T-cell (primary cell): ENCODE data around the gene SCN4A. TPM values are rescaled to one million over a fixed set of nuclear protein-coding genes. Genes with fewer than 3 reads are reported as not detected.
"Not testable (repeated sequence)": the region's sequence is repeated elsewhere in the genome, so short reads cannot be mapped to it uniquely, and the experiment has no call there.

Experiments
- ATAC-seq, 4 experiments: fragments of 200-7000 bp in 3 of 4; fragments of 150-1000 bp in 1 of 4; cut with Tn5 transposase; replicated peaks in 1 of 4; 1 replicate in 3 of 4; 2 replicates in 1 of 4; pipeline ENCODE4 v1.10.0; 2021; ENCODE audit warnings: moderate library complexity in 3 of 4, mild to moderate bottlenecking in 2 of 4, moderate number of reproducible peaks in 1 of 4
- CTCF ChIA-PET, 2 donors: fragments of 300-600 bp; sonication (Branson Sonifier 250); formaldehyde crosslinking; loops; one replicate each; lab custom pipeline; 2022; ENCODE audit warnings: antibody characterized with exemption in 2 of 2; lab: Charles Lee
- POLR2A ChIA-PET, 2 donors: fragments of 300-600 bp; sonication (Branson Sonifier 250); formaldehyde crosslinking; loops; one replicate each; lab custom pipeline; 2022; ENCODE audit warnings: antibody characterized with exemption in 2 of 2; lab: Charles Lee
- DNase-seq, 35 experiments: peaks; one replicate each; pipeline versions ENCODE4 v3.0.0 to v3.0.0-alpha.2; 2013 to 2023
- H3K27ac ChIP-seq: one replicate; pipeline ENCODE4 v1.5.1; 2013; ENCODE audit warnings: low read length
- H3K27me3 ChIP-seq, 2 experiments: replicated peaks in 1 of 2; 1 replicate in 1 of 2; 2 replicates in 1 of 2; pipeline versions ENCODE4 v1.6.1 to v1.7.0; 2013; ENCODE audit warnings: low read length in 1 of 2, mixed read lengths in 1 of 2; ENCODE audit not compliant: control insufficient read depth in 2 of 2, insufficient read depth in 2 of 2; ENCODE audit errors: extremely low read depth in 1 of 2
- H3K36me3 ChIP-seq, 2 donors: 1 replicate in 1 of 2; 2 replicates in 1 of 2; pipeline versions ENCODE4 v1.6.1 to v1.7.0; 2013; ENCODE audit warnings: low read length in 1 of 2; ENCODE audit not compliant: control insufficient read depth in 2 of 2, insufficient read depth in 1 of 2; ENCODE audit errors: extremely low read depth in 1 of 2
- H3K4me1 ChIP-seq, 2 experiments: 1 replicate in 1 of 2; 2 replicates in 1 of 2; pipeline versions ENCODE4 v1.6.1 to v1.7.0; 2013; ENCODE audit warnings: low read length in 2 of 2, mixed read lengths in 1 of 2; ENCODE audit not compliant: insufficient read depth in 2 of 2, control insufficient read depth in 1 of 2; ENCODE audit errors: extremely low read depth in 1 of 2
- H3K4me3 ChIP-seq, 2 donors: 1 replicate in 1 of 2; 2 replicates in 1 of 2; pipeline versions ENCODE4 v1.5.1 to v1.7.0; 2013; ENCODE audit warnings: mild to moderate bottlenecking in 2 of 2, low read length in 1 of 2, moderate library complexity in 1 of 2; ENCODE audit not compliant: control insufficient read depth in 1 of 2; ENCODE audit errors: extremely low read depth in 1 of 2
- H3K9me3 ChIP-seq: 2 replicates; pipeline ENCODE4 v1.7.0; 2013
- H3K27ac Mint-ChIP-seq, 2 donors: one replicate each; pipeline ENCODE4 v1.8.0; 2020 to 2021; ENCODE audit warnings: mild to moderate bottlenecking in 2 of 2, mixed read lengths in 2 of 2
- H3K27me3 Mint-ChIP-seq, 2 donors: one replicate each; pipeline ENCODE4 v1.8.0; 2021 to 2022; ENCODE audit warnings: mixed read lengths in 2 of 2
- H3K36me3 Mint-ChIP-seq: one replicate; pipeline ENCODE4 v1.8.0; 2021; ENCODE audit warnings: mixed read lengths
- H3K4me1 Mint-ChIP-seq, 3 donors: one replicate each; pipeline ENCODE4 v1.8.0; 2020 to 2022; ENCODE audit warnings: mixed read lengths in 3 of 3, mild to moderate bottlenecking in 1 of 3
- H3K4me3 Mint-ChIP-seq, 3 donors: one replicate each; pipeline ENCODE4 v1.8.0; 2020 to 2022; ENCODE audit warnings: mild to moderate bottlenecking in 3 of 3, mixed read lengths in 3 of 3, moderate library complexity in 3 of 3
- H3K9me3 Mint-ChIP-seq, 3 donors: one replicate each; pipeline ENCODE4 v1.8.0; 2020 to 2022; ENCODE audit warnings: mixed read lengths in 3 of 3
- WGBS: methylation state at CpG from one replicate; pipeline ENCODE4 v1.1.5; 2013; ENCODE audit warnings: missing lambda C conversion rate; ENCODE audit not compliant: insufficient coverage; 5-methylcytosine and 5-hydroxymethylcytosine counted together
- total RNA-seq, 35 experiments: library from RNA in 6 of 35; stranded (reverse) in 6 of 35; fragments of 120-200 nt in 1 of 35; gene quantifications; one replicate each; pipeline versions ENCODE4 v1.2.1 to v1.2.4 and lab custom pipeline; 2013 to 2026

SCN4A gene
- total RNA-seq, 5 donors from 2014 or later (not counting 1 experiment from before 2014, with no cell fraction given), result 0.13 to 0.18 (median 0.13) TPM; not detected in 2

GRCh38 chr17:63894821-63895220 lies 77.9 kb downstream of the SCN4A start:
- H3K27me3 ChIP-seq, H3K9me3 Mint-ChIP-seq, H3K36me3 ChIP-seq, H3K27ac Mint-ChIP-seq, POLR2A ChIA-PET, CTCF ChIA-PET, H3K4me3 Mint-ChIP-seq, H3K4me3 ChIP-seq, H3K4me1 ChIP-seq, H3K4me1 Mint-ChIP-seq, H3K36me3 Mint-ChIP-seq, H3K9me3 ChIP-seq, H3K27me3 Mint-ChIP-seq, H3K27ac ChIP-seq, DNase-seq, ATAC-seq: not testable (repeated sequence)
- no CpG with 5 or more reads among the region's 10 CpGs for WGBS

GRCh38 chr17:63894021-63894420 lies 78.7 kb downstream of the SCN4A start:
- H3K4me1 Mint-ChIP-seq, DNase-seq, H3K27me3 Mint-ChIP-seq, CTCF ChIA-PET, H3K27ac Mint-ChIP-seq, H3K36me3 ChIP-seq, H3K4me3 Mint-ChIP-seq, H3K9me3 Mint-ChIP-seq, H3K4me1 ChIP-seq, POLR2A ChIA-PET, H3K36me3 Mint-ChIP-seq, H3K4me3 ChIP-seq, ATAC-seq, H3K9me3 ChIP-seq, H3K27me3 ChIP-seq, H3K27ac ChIP-seq: not testable (repeated sequence)
- 83% methylated on average over 1 of the region's 3 CpGs for WGBS

- H3K27ac Mint-ChIP-seq, H3K4me1 ChIP-seq, H3K27ac ChIP-seq, H3K36me3 ChIP-seq, ATAC-seq, H3K4me3 ChIP-seq, POLR2A ChIA-PET, DNase-seq, H3K4me1 Mint-ChIP-seq, CTCF ChIA-PET, H3K4me3 Mint-ChIP-seq, H3K27me3 ChIP-seq, H3K36me3 Mint-ChIP-seq, H3K27me3 Mint-ChIP-seq, H3K9me3 ChIP-seq, H3K9me3 Mint-ChIP-seq: not testable (repeated sequence)
- 100% methylated on average over 2 of the region's 11 CpGs for WGBS
These were observed 80.2 kb downstream of the SCN4A start for GRCh38 chr17:63892316-63893037.

- H3K9me3 ChIP-seq, H3K27me3 Mint-ChIP-seq, H3K27ac ChIP-seq, H3K4me3 ChIP-seq, H3K27me3 ChIP-seq, H3K4me1 Mint-ChIP-seq, POLR2A ChIA-PET, H3K4me3 Mint-ChIP-seq, H3K27ac Mint-ChIP-seq, H3K9me3 Mint-ChIP-seq, H3K36me3 ChIP-seq, H3K36me3 Mint-ChIP-seq, H3K4me1 ChIP-seq: not testable (repeated sequence)
- ATAC-seq, result peak in 3 of 4 experiments; percentile 65 to 69 (median 68)
- CTCF ChIA-PET, result interaction anchor here (0.5 to 1.2 kb wide), 10 partner anchors 23 to 563 kb away, joined by 3 to 7 read pairs (median 3); partner anchors contain the start of gene GH1 (in 1 of the 2)
- WGBS, result 17% methylated on average over 4 of the region's 13 CpGs
- DNase-seq, result peak in 3 of 35 experiments; percentile 17 to 50 (median 40)
These were observed 83.5 kb downstream of the SCN4A start for GRCh38 chr17:63889026-63889848.

Other genes with a start within 250 kb of the SCN4A start
- 10 to 100 TPM; 46.9 to 58.8 (median 48.6) TPM for gene STRADA, start 231.1 kb downstream of the SCN4A start, total RNA-seq
- gene CCDC47, start 199.3 kb downstream of the SCN4A start, total RNA-seq, result 10 to 100 TPM; 25.4 to 37.0 (median 33.0) TPM
- 100 to 1,000 TPM; 110 to 141 (median 123) TPM for gene DDX42, start 198.7 kb downstream of the SCN4A start, total RNA-seq
- gene PSMC5, start 145.5 kb downstream of the SCN4A start, total RNA-seq, result 100 to 1,000 TPM in 3 of 5 donors, 10 to 100 TPM in 2; 83.9 to 114 (median 107) TPM
- gene FTSJ3, start 145.3 kb downstream of the SCN4A start, total RNA-seq, result 10 to 100 TPM; 39.4 to 64.9 (median 53.3) TPM
- 100 to 1,000 TPM in 4 of 5 donors, 10 to 100 TPM in 1; 94.9 to 129 (median 121) TPM for gene SMARCD2, start 130.2 kb downstream of the SCN4A start, total RNA-seq
- gene CSH2, start 99.2 kb downstream of the SCN4A start, total RNA-seq, result not detected
- gene GH2, start 91.0 kb downstream of the SCN4A start, total RNA-seq, result not detected
- gene CSH1, start 76.3 kb downstream of the SCN4A start, total RNA-seq, result not detected
- not detected for gene CSHL1, start 61.7 kb downstream of the SCN4A start, total RNA-seq
- not detected for gene GH1, start 54.1 kb downstream of the SCN4A start, total RNA-seq
- gene CD79B, start 40.6 kb downstream of the SCN4A start, total RNA-seq, result 10 to 100 TPM; 13.4 to 53.1 (median 27.7) TPM
- gene PRR29, start 25.4 kb upstream of the SCN4A start, total RNA-seq, result 1 to 10 TPM in 3 of 5 donors, under 1 TPM in 2; 0.50 to 1.9 (median 1.1) TPM
- gene ICAM2, start 47.7 kb upstream of the SCN4A start, total RNA-seq, result 100 to 1,000 TPM in 3 of 5 donors, 10 to 100 TPM in 2; 69.6 to 132 (median 116) TPM
- 100 to 1,000 TPM in 3 of 5 donors, 10 to 100 TPM in 2; 71.2 to 146 (median 112) TPM for gene ERN1, start 157.2 kb upstream of the SCN4A start, total RNA-seq